IMR-90 (cell line): ENCODE data around the gene MMP14. TPM values are rescaled to one million over a fixed set of nuclear protein-coding genes. Genes with fewer than 3 reads are reported as not detected.

Source experiments
- ATAC-seq: fragments of 200-7000 bp; cut with Tn5 transposase; 2 replicates; pipeline ENCODE4 v1.9.1; 2020; ENCODE audit warnings: low read depth, mild to moderate bottlenecking, moderate library complexity
- BruUV-seq: library from RNA; stranded (reverse); fragments of 400-500 nt; replicated peaks from 2 replicates; lab custom pipeline; 2021; lab: Mats Ljungman, UMichigan
- CTCF ChIA-PET: fragments of 300-600 bp; formaldehyde crosslinking; extraction: SDS; loops from one replicate; lab custom pipeline; 2021; ENCODE audit warnings: antibody characterized with exemption; lab: Yijun Ruan, JAX
- POLR2A ChIA-PET: fragments of 300-600 bp; sonication (Branson Sonifier 250); formaldehyde crosslinking; loops from one replicate; lab custom pipeline; 2022; ENCODE audit warnings: antibody characterized with exemption; ENCODE audit not compliant: unreplicated experiment; lab: Charles Lee
- DNase-seq: peaks from one replicate; pipeline ENCODE4 v3.0.0; 2013
- H2AFZ ChIP-seq: replicated peaks from 2 replicates; pipeline ENCODE3; 2013; ENCODE audit warnings: low read length, mild to moderate bottlenecking; ENCODE audit not compliant: poor library complexity
- H2AK5ac ChIP-seq: 2 replicates; pipeline ENCODE4 v1.6.1; 2013; ENCODE audit warnings: low read depth, low read length, inconsistent platforms
- H2AK9ac ChIP-seq: replicated peaks from 2 replicates; pipeline ENCODE3; 2013; ENCODE audit warnings: mild to moderate bottlenecking, low read depth, low read length, moderate library complexity; ENCODE audit not compliant: poor library complexity
- H2BK120ac ChIP-seq: 2 replicates; pipeline ENCODE4 v1.6.1; 2013; ENCODE audit warnings: low read depth, low read length, inconsistent platforms
- H2BK15ac ChIP-seq: 3 replicates; pipeline ENCODE4 v1.6.1; 2013; ENCODE audit warnings: low read depth, low read length, inconsistent platforms
- H2BK20ac ChIP-seq: 2 replicates; pipeline ENCODE4 v1.6.1; 2013; ENCODE audit warnings: low read depth, mild to moderate bottlenecking, inconsistent platforms, low read length, moderate library complexity
- H2BK5ac ChIP-seq: 2 replicates; pipeline ENCODE4 v1.6.1; 2013; ENCODE audit warnings: mild to moderate bottlenecking, low read depth, low read length, inconsistent platforms; ENCODE audit not compliant: poor library complexity, severe bottlenecking
- H3K14ac ChIP-seq: replicated peaks from 2 replicates; pipeline ENCODE4 v1.6.1; 2013; ENCODE audit warnings: low read depth, low read length, inconsistent platforms
- H3K18ac ChIP-seq: 2 replicates; pipeline ENCODE4 v1.6.1; 2013; ENCODE audit warnings: low read depth, low read length, control low read depth
- H3K23ac ChIP-seq: 2 replicates; pipeline ENCODE4 v1.6.1; 2013; ENCODE audit warnings: low read depth, low read length, inconsistent platforms
- H3K27ac ChIP-seq: 2 replicates; pipeline ENCODE4 v1.5.1; 2013; ENCODE audit warnings: mild to moderate bottlenecking, control low read depth, low read length; ENCODE audit not compliant: insufficient read depth
- H3K27me3 ChIP-seq: 2 replicates; pipeline ENCODE4 v1.6.1; 2013; ENCODE audit warnings: low read length; ENCODE audit not compliant: control insufficient read depth, insufficient read depth
- H3K36me3 ChIP-seq: 2 replicates; pipeline ENCODE4 v1.6.1; 2013; ENCODE audit warnings: low read length, mixed read lengths; ENCODE audit not compliant: control insufficient read depth, insufficient read depth
- H3K4ac ChIP-seq: 2 replicates; pipeline ENCODE4 v1.6.1; 2013; ENCODE audit warnings: low read depth, low read length, inconsistent platforms
- H3K4me1 ChIP-seq: 2 replicates; pipeline ENCODE4 v1.6.1; 2013; ENCODE audit warnings: low read length, mixed read lengths; ENCODE audit not compliant: control insufficient read depth, insufficient read depth
- H3K4me2 ChIP-seq: 2 replicates; pipeline ENCODE4 v1.6.1; 2013; ENCODE audit warnings: low read depth, mild to moderate bottlenecking, control low read depth, low read length, moderate library complexity
- H3K4me3 ChIP-seq: 2 replicates; pipeline ENCODE4 v1.5.1; 2013; ENCODE audit warnings: low read depth, mild to moderate bottlenecking, control low read depth, low read length, moderate library complexity; ENCODE audit not compliant: insufficient read depth
- H3K56ac ChIP-seq: 2 replicates; pipeline ENCODE4 v1.6.1; 2013; ENCODE audit warnings: low read length, inconsistent platforms; ENCODE audit not compliant: insufficient read depth; ENCODE audit errors: extremely low read depth
- H3K79me1 ChIP-seq, 2 experiments: 2 replicates each; pipeline ENCODE4 v1.6.1; 2013; ENCODE audit warnings: low read length in 2 of 2, inconsistent platforms in 1 of 2, low read depth in 1 of 2
- H3K9ac ChIP-seq: 2 replicates; pipeline ENCODE4 v1.6.1; 2013; ENCODE audit warnings: low read depth, low read length, control low read depth
- H3K9me1 ChIP-seq: 2 replicates; pipeline ENCODE4 v1.6.1; 2013; ENCODE audit warnings: low read length, inconsistent platforms; ENCODE audit not compliant: insufficient read depth
- H3K9me3 ChIP-seq: 2 replicates; pipeline ENCODE4 v1.6.1; 2013; ENCODE audit warnings: low read length; ENCODE audit not compliant: control insufficient read depth, insufficient read depth
- H4K20me1 ChIP-seq: 2 replicates; pipeline ENCODE4 v1.6.1; 2013; ENCODE audit warnings: low read length, inconsistent platforms; ENCODE audit not compliant: insufficient read depth
- H4K5ac ChIP-seq: 2 replicates; pipeline ENCODE4 v1.6.1; 2013; ENCODE audit warnings: mild to moderate bottlenecking, low read depth, low read length, control low read depth
- H4K8ac ChIP-seq, 2 experiments: 2 replicates each; pipeline ENCODE4 v1.6.1; 2013; ENCODE audit warnings: low read depth in 2 of 2, low read length in 2 of 2, control low read depth in 1 of 2, inconsistent platforms in 1 of 2
- H4K91ac ChIP-seq: 2 replicates; pipeline ENCODE4 v1.6.1; 2013; ENCODE audit warnings: low read depth, low read length, inconsistent platforms; ENCODE audit not compliant: insufficient read depth
- CTCF ChIP-seq: conservative IDR thresholded peaks from 2 replicates; pipeline ENCODE4 v1.5.1; 2012; ENCODE audit warnings: mild to moderate bottlenecking, low read depth, low read length, improper control_type of control experiment
- FOS ChIP-seq: fragments of 150-350 bp; IDR thresholded peaks from 2 replicates; pipeline ENCODE4 v1.6.1; 2016; ENCODE audit warnings: low read depth, low read length
- MXI1 ChIP-seq: IDR thresholded peaks from 2 replicates; pipeline ENCODE4 v1.6.1; 2012; ENCODE audit warnings: low read depth, mild to moderate bottlenecking, low read length, moderate library complexity, borderline replicate concordance
- NFE2L2 ChIP-seq: fragments of 150-350 bp; IDR thresholded peaks from 2 replicates; pipeline ENCODE4 v1.6.1; 2016; ENCODE audit warnings: low read depth, mild to moderate bottlenecking, low read length
- POLR2A ChIP-seq: IDR thresholded peaks from 2 replicates; pipeline ENCODE4 v1.6.1; 2012; ENCODE audit warnings: mild to moderate bottlenecking, low read depth, low read length
- SMC3 ChIP-seq: fragments of 150-350 bp; IDR thresholded peaks from 2 replicates; pipeline ENCODE4 v1.6.1; 2016; ENCODE audit warnings: low read depth, mild to moderate bottlenecking, antibody characterized with exemption, low read length, moderate library complexity
- whole genome bisulfite sequencing, 2 experiments: methylation state at CpG; one replicate each; pipeline versions ENCODE4 v1.1.5 to v1.1.7; 2013; ENCODE audit warnings: missing lambda C conversion rate in 2 of 2; ENCODE audit not compliant: insufficient read length in 1 of 2; ENCODE audit errors: extremely low coverage in 2 of 2; 5-methylcytosine and 5-hydroxymethylcytosine counted together
- dilution Hi-C: fragments of 300-500 bp; cut with HindIII; formaldehyde crosslinking; loops from one replicate; pipeline ENCODE4 v1.14.3; 2018; ENCODE audit warnings: low sequenced_read_pairs; ENCODE audit not compliant: unreplicated experiment
- in situ Hi-C: fragments of 300-500 bp; cut with MboI; formaldehyde crosslinking; loops from 3 replicates; pipeline ENCODE4 v1.14.3; 2019; ENCODE audit warnings: low sequenced_read_pairs, inconsistent platforms, mixed read lengths
- intact Hi-C: fragments of 100-400 bp; cut with micrococcal nuclease; formaldehyde crosslinking; loops from 2 replicates; pipeline ENCODE4 v1.10.0; 2022
- polyA plus RNA-seq, 3 experiments: library from polyadenylated mRNA; depleted of rRNA; stranded (reverse); fragments of >200 nt; gene quantifications; 2 replicates each; pipeline ENCODE4 v1.2.3, GENCODE V29; 2012; ENCODE audit warnings: low replicate concordance in 1 of 3
- total RNA-seq: library from RNA; depleted of rRNA; stranded (reverse); fragments of >200 nt; gene quantifications from 2 replicates; pipeline ENCODE4 v1.2.3, GENCODE V29; 2012

MMP14 gene
- total and polyA plus RNA-seq, 2 of the 4 experiments (the other 2 are of a cell fraction) = 156 to 315 TPM

GRCh38 chr14:22870811-22871223, 34.4 kb downstream of the MMP14 start (continued):
- TF ChIP-seq SMC3 = no peak

DNA sequence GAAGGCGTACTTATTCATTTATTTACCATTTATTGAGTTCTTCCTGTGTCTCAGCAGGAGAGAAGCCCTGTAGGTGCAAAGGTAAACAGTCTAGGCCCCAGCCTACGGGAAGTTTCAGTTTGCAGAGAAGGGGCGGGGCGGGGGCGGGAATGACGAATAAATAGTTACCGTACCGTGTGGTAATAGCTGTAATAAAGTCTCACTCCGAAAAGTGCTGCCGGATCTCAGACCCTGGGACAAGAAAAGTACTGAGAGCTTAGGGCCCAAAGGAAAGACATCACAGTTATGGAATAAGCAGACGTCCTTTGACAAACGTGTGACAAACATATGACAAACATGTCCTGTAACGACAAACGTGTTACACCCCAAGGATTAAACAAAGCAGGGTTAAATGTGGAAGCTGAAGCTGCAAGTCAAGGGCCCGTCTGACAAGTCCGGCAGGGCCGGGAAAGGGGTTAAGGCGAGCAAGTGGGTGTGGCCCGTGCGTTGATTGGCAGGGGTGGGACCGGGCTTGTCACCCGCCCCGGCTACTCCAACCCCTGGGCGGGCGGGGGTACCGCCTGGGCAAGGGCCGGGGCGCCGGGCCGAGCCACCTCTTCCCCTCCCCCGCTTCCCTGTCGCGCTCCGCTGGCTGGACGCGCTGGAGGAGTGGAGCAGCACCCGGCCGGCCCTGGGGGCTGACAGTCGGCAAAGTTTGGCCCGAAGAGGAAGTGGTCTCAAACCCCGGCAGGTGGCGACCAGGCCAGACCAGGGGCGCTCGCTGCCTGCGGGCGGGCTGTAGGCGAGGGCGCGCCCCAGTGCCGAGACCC, 35.0 kb downstream of the MMP14 start, which contains the start of gene LRP10:
Gene LRP10, plus strand, starts transcription at position 517 of the 809 bp plus-strand sequence. CDS start 564 bp downstream, outside the sequence.
- peaks cover 20 to 32% of the 10 kb centered on the region in 2 experiments; a peak in 3 of 4 replicates for H3K79me1 ChIP-seq

More for the DNA sequence above, 35.0 kb downstream of the MMP14 start, which contains the start of gene LRP10:
- H3K56ac ChIP-seq = peak within 1 kb of the TSS; percentile 84
- peak within 1 kb of the TSS; percentile 91 for H3K18ac ChIP-seq
- H3K36me3 ChIP-seq = peaks cover 24% of the 10 kb centered on the region
- in situ Hi-C loops (loop anchor here (25.0 kb wide), 1 partner anchor 484 kb away; no protein-coding TSS in a partner anchor), dilution Hi-C loops (no loop called here), intact Hi-C loops (loop anchor here (1.0 to 5.0 kb wide), 4 partner anchors 15 to 111 kb away; partner anchors contain the start of gene AJUBA)
- H3K23ac ChIP-seq = peak within 1 kb of the TSS; percentile 89
- H4K5ac ChIP-seq = peak within 1 kb of the TSS; percentile 70
- peak within 1 kb of the TSS; percentile 38 for H2AK5ac ChIP-seq
- H2BK15ac ChIP-seq = peak within 1 kb of the TSS; percentile 61; the same call in 2 of the 3 replicates
- TSS peak; percentile 75 for BruUV-seq
- peak within 1 kb of the TSS; percentile 92 for H2AFZ ChIP-seq
- TF ChIP-seq CTCF (0 out of 2 replicates have a peak, but pooled peaks have one; percentile 2), FOS (no peak), MXI1 (peak; percentile 28; the same call in 1 of the 2 replicates), NFE2L2 (no peak), POLR2A (peak; percentile 62)
- H3K9ac ChIP-seq = peak within 1 kb of the TSS; percentile 92
- peak within 1 kb of the TSS; percentile 79 for H3K4me3 ChIP-seq
- H2BK120ac ChIP-seq = peak within 1 kb of the TSS; percentile 73
- H3K4me1 ChIP-seq = peaks cover 3% of the 10 kb centered on the region; the same call in 1 of the 2 replicates
- H3K4ac ChIP-seq = peak within 1 kb of the TSS; percentile 75
- H2BK20ac ChIP-seq = peak within 1 kb of the TSS; percentile 68; the same call in 1 of the 2 replicates
- peak within 1 kb of the TSS; percentile 93 for H4K91ac ChIP-seq
- H4K20me1 ChIP-seq = peaks cover 9% of the 10 kb centered on the region
- H3K9me3 ChIP-seq = no peaks in the 10 kb centered on the region
- H4K8ac ChIP-seq = peak within 1 kb of the TSS; percentile 37 to 89
- CTCF ChIA-PET = interaction anchor here (0.6 to 1.9 kb wide), 9 partner anchors 10 to 107 kb away, joined by 3 to 10 read pairs (median 3); partner anchors contain the start of gene REM2
- peak within 1 kb of the TSS; percentile 95 for H2BK5ac ChIP-seq
- H3K4me2 ChIP-seq = peak within 1 kb of the TSS; percentile 98
- no peaks in the 10 kb centered on the region for H3K27me3 ChIP-seq
- H2AK9ac ChIP-seq = peak within 1 kb of the TSS; percentile 97
- ATAC-seq (peak; percentile 91), DNase-seq (peak; percentile 75)
- WGBS, 2 experiments = 0% methylated on average over 31 of the region's 50 CpGs; no CpG with 5 or more reads in 1 of the 2 experiments
- H3K27ac ChIP-seq = peak within 1 kb of the TSS; percentile 84
- H3K14ac ChIP-seq = peak within 1 kb of the TSS; percentile 88
- H3K9me1 ChIP-seq = 0 out of 2 replicates have a peak, but pooled peaks cover 3% of the 10 kb centered on the region
- POLR2A ChIA-PET = interaction anchor here (0.6 kb wide), 1 partner anchor 493 kb away, joined by 4 read pairs; no protein-coding TSS in a partner anchor
